Heart right ventricle (tissue), 16 donors: Measurements from ENCODE around the gene LIPG. TPM values are rescaled to one million over a fixed set of nuclear protein-coding genes. Genes with fewer than 3 reads are reported as not detected.
"Not testable (repeated sequence)": the region's sequence is repeated elsewhere in the genome, so short reads cannot be mapped to it uniquely, and the experiment has no call there.

Source experiments
- ATAC-seq, 8 donors: fragments of 200-7000 bp; cut with Tn5 transposase; one replicate each; pipeline ENCODE4 v1.9.1; 2020; ENCODE audit warnings: mild to moderate bottlenecking in 8 of 8, moderate library complexity in 8 of 8, moderate number of reproducible peaks in 1 of 8
- DNase-seq, 2 donors: peaks; one replicate each; pipeline ENCODE4 v3.0.0-alpha.2; 2020
- H3K27ac ChIP-seq, 10 donors: fragments of 200-600 bp; sonication (generic) in 2 of 10; one replicate each; pipeline versions ENCODE4 v1.5.0 to v1.8.0; 2020 to 2022; ENCODE audit warnings: mild to moderate bottlenecking in 3 of 10
- H3K27me3 ChIP-seq, 7 donors: fragments of 200-600 bp; one replicate each; pipeline ENCODE4 v1.8.0; 2021 to 2022; ENCODE audit warnings: mild to moderate bottlenecking in 2 of 7
- H3K36me3 ChIP-seq, 9 donors: fragments of 200-600 bp; sonication (generic) in 1 of 9; one replicate each; pipeline versions ENCODE4 v1.5.0 to v1.8.0; 2020 to 2022; ENCODE audit warnings: mild to moderate bottlenecking in 2 of 9
- H3K4me1 ChIP-seq, 9 donors: fragments of 200-600 bp; sonication (generic) in 1 of 9; one replicate each; pipeline versions ENCODE4 v1.5.0 to v1.8.0; 2020 to 2022; ENCODE audit warnings: mild to moderate bottlenecking in 4 of 9
- H3K4me3 ChIP-seq, 10 donors: fragments of 200-600 bp; sonication (generic) in 2 of 10; one replicate each; pipeline versions ENCODE4 v1.5.0 to v1.8.0; 2020 to 2022; ENCODE audit warnings: mild to moderate bottlenecking in 7 of 10, moderate library complexity in 2 of 10
- H3K9me3 ChIP-seq, 11 donors: fragments of 200-600 bp in 10 of 11; sonication (generic) in 2 of 11; one replicate each; pipeline versions ENCODE4 v1.5.0 to v1.8.0; 2013 to 2022; ENCODE audit warnings: mild to moderate bottlenecking in 2 of 11, control low read depth in 1 of 11, moderate library complexity in 1 of 11
- CTCF ChIP-seq, 9 donors: fragments of 200-600 bp; sonication (generic) in 2 of 9; IDR thresholded peaks; one replicate each; pipeline versions ENCODE4 v1.5.0 to v1.8.0; 2021 to 2022; ENCODE audit warnings: antibody characterized with exemption in 9 of 9, mild to moderate bottlenecking in 5 of 9, moderate library complexity in 1 of 9
- WGBS, 2 donors: extraction: QIAGEN DNeasy Blood & Tissue Kit; methylation state at CpG; one replicate each; pipeline ENCODE4 v1.1.7; 2013; ENCODE audit warnings: inconsistent platforms in 1 of 2; 5-methylcytosine and 5-hydroxymethylcytosine counted together
- intact Hi-C, 10 donors: fragments of 100-400 bp; cut with DNase I; formaldehyde crosslinking; loops; one replicate each; pipeline versions ENCODE4 v1.11.1 to v1.14.2; 2022
- polyA plus RNA-seq, 2 donors: library from polyadenylated mRNA; stranded (reverse); fragments of 200-250 nt; gene quantifications; one replicate each; pipeline ENCODE4 v1.2.3, GENCODE V29; 2013
- total RNA-seq, 10 donors: library from RNA; stranded (reverse); fragmentation: NEBNext Ultra II Directional in 3 of 10; extraction: Animal tissue kit (Norgen Biotek cat#: 25700) in 3 of 10; gene quantifications; one replicate each; pipeline versions ENCODE4 v1.2.1 to v1.2.4, GENCODE V29; 2021 to 2023
- donor health status: Arrhythmogenic right ventricular cardiomyopathy.
- donor health status: ischemic (EF 13 %, LVEDD 7.1; RV severe dilation, severe dysfunction).
- donor health status: healthy with polysubstance abuse.
- donor health status: DM: no; HTN: yes; CAD: no.
- donor health status: DM: no; HTN: no; CAD: no.
- donor health status: ischemic (EF 25% LVEDD 6.9; RV normal size, moderate dysfunction).
- donor health status: ischemic (EF 25% LVEDD 5.7; RV mildly dilated, moderate dysfunction).
- donor health status: healthy.
- donor health status: DM: yes; HTN: yes; CAD: no.
- donor health status: Ischemic cardiomyopathy.
- donor health status: ischemic (EF 35%, LVEDD 5.7; RV mildly dilated, moderate dysfunction).
- donor health status: nonischemic (EF 11% LVEDD 7.7; RV severe dilation, severe dysfunction).
- donor health status: DM: yes; HTN: yes; CAD: no.
- donor health status: PGD.
- donor health status: ischemic (EF 29% LVEDD 5.4; RV normal size, mild dysfunction).
- donor health status: nonischemic (EF 23%, LVEDD 6.1; RV moderate dilation, normal function).

LIPG gene
- total and polyA plus RNA-seq, 12 donors = 0.07 to 14.0 (median 0.42) TPM; not detected in 3

GRCh38 chr18:49558356-49558755 is 3.5 kb upstream of the LIPG start:
- DNase-seq (no peak), ATAC-seq (no peak)
- H3K36me3 ChIP-seq = no peaks in the 10 kb centered on the region
- H3K9me3 ChIP-seq = peaks cover 0 to 6% (median 0%) of the 10 kb centered on the region in 11 donors
- intact Hi-C loops = loop anchor here in 4 of 10 donors (2.0 to 10.0 kb wide), 5 partner anchors 46 to 300 kb away; no protein-coding TSS in a partner anchor
- peaks cover 0 to 49% (median 42%) of the 10 kb centered on the region in 7 donors for H3K27me3 ChIP-seq
- WGBS, 2 donors = 79 to 85% methylated on average over 3 of the region's 3 CpGs
- no peak overlapping the region for H3K4me3 ChIP-seq
- H3K27ac ChIP-seq = no peak overlapping the region
- H3K4me1 ChIP-seq = peaks cover 9 to 31% (median 26%) of the 10 kb centered on the region in 9 donors
- no peak for TF ChIP-seq CTCF (IDR thresholded peaks at IDR 0.05)

GRCh38 chr18:49559326-49559931 is 2.4 kb upstream of the LIPG start:
- H3K27ac ChIP-seq, H3K36me3 ChIP-seq, H3K4me3 ChIP-seq, DNase-seq, ATAC-seq, H3K9me3 ChIP-seq: not testable (repeated sequence)
- H3K27me3 ChIP-seq = peaks cover 0 to 59% (median 50%) of the 10 kb centered on the region in 7 donors
- WGBS, 2 donors = 82 to 90% methylated on average over 16 of the region's 16 CpGs
- H3K4me1 ChIP-seq = peaks cover 9 to 35% (median 26%) of the 10 kb centered on the region in 9 donors
- peak in 8 of 9 donors; percentile 9 to 67 (median 58) for TF ChIP-seq CTCF (IDR thresholded peaks at IDR 0.05)
- intact Hi-C loops = loop anchor here in 5 of 10 donors (1.0 to 10.0 kb wide), 6 partner anchors 47 to 300 kb away; no protein-coding TSS in a partner anchor

GRCh38 chr18:49560277-49560623 is 1.6 kb upstream of the LIPG start:
- ATAC-seq = no peak
- H3K27me3 ChIP-seq = peaks cover 0 to 64% (median 49%) of the 10 kb centered on the region in 7 donors
- no peak overlapping the region for H3K27ac ChIP-seq
- H3K36me3 ChIP-seq = no peaks in the 10 kb centered on the region
- no peak for DNase-seq
- intact Hi-C loops = loop anchor here in 8 of 10 donors (2.0 to 10.0 kb wide), 7 partner anchors 169 to 302 kb away; no protein-coding TSS in a partner anchor
- no peak for TF ChIP-seq CTCF (IDR thresholded peaks at IDR 0.05)
- H3K9me3 ChIP-seq = no peaks in the 10 kb centered on the region
- H3K4me3 ChIP-seq = peak overlapping the region in 2 of 10 donors; percentile 48 to 57
- peaks cover 9 to 37% (median 26%) of the 10 kb centered on the region in 9 donors for H3K4me1 ChIP-seq
- WGBS, 2 donors = 18 to 19% methylated on average over 3 of the region's 3 CpGs

GRCh38 chr18:49560624-49561288 is 1.1 kb upstream of the LIPG start:
- DNase-seq = no peak
- no peaks in the 10 kb centered on the region for H3K36me3 ChIP-seq
- 1 to 3% methylated on average over 46 of the region's 46 CpGs for WGBS, 2 donors
- peak overlapping the region; percentile 15 to 57 (median 44) for H3K4me3 ChIP-seq
- TF ChIP-seq CTCF (IDR thresholded peaks at IDR 0.05) = no peak
- peaks cover 9 to 42% (median 26%) of the 10 kb centered on the region in 9 donors for H3K4me1 ChIP-seq
- no peak overlapping the region for H3K27ac ChIP-seq
- intact Hi-C loops = loop anchor here in 8 of 10 donors (2.0 to 10.0 kb wide), 7 partner anchors 168 to 302 kb away; no protein-coding TSS in a partner anchor
- H3K27me3 ChIP-seq = peaks cover 0 to 69% (median 53%) of the 10 kb centered on the region in 7 donors
- peak in 4 of 8 donors; percentile 15 to 40 (median 28) for ATAC-seq
- H3K9me3 ChIP-seq = no peaks in the 10 kb centered on the region
